Fibroblast of peridontal ligament (primary cell): Measurements from ENCODE around the gene RFX3.

Experiments used
- DNase-seq: peaks from one replicate; pipeline ENCODE4 v3.0.0-alpha.2; 2010; ENCODE audit errors: extremely low read depth

RFX3 gene

GRCh38 chr9:3477236-3477834, 48.5 kb downstream of the RFX3 start:
- DNase-seq = no peak

- DNase-seq = no peak
These were observed 50.3 kb downstream of the RFX3 start for GRCh38 chr9:3475300-3476020.

DNA sequence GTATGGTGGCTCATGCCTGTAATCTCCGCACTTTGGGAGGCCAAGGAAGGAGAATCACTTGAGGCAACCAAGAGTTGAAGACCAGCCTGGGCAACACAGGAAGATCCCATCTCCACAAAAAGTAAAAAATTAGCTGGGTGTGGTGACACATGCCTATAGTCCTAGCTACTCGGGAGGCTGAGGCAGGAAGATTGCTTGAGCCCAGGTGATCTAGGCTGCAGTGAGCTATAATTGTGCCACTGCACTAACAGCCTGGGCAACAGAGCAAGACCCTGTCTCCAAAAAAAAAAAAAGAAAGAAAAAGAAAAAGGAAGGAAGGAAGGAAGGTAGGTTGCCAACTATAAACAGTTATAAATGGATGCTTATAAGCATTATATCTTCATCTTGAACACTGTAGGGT, 51.0 kb downstream of the RFX3 start:
- DNase-seq = no peak

GRCh38 chr9:3473405-3473804, 52.4 kb downstream of the RFX3 start:
- DNase-seq = no peak

DNA sequence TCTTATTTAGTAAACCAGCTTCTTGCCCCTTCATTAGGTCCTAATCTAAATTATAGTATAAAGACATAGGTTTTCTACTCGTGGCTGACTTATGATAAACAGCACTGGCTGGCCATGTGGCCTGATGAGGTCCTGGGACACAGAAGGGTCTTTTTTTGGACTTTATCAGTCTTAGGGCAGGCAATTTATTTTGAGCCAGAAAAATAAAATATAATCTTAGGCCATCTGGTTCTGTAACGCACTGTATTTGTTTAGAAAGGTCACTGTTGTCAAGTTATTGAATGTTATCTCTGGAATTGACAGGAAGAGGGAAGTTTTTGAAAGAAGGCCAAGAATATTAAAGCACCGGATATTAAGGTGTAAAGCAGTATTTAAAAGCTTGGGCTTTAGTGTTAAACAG, 53.9 kb downstream of the RFX3 start:
- DNase-seq = no peak

- peak; percentile 43 for DNase-seq
These were observed 57.2 kb downstream of the RFX3 start for GRCh38 chr9:3468421-3469205.

DNA sequence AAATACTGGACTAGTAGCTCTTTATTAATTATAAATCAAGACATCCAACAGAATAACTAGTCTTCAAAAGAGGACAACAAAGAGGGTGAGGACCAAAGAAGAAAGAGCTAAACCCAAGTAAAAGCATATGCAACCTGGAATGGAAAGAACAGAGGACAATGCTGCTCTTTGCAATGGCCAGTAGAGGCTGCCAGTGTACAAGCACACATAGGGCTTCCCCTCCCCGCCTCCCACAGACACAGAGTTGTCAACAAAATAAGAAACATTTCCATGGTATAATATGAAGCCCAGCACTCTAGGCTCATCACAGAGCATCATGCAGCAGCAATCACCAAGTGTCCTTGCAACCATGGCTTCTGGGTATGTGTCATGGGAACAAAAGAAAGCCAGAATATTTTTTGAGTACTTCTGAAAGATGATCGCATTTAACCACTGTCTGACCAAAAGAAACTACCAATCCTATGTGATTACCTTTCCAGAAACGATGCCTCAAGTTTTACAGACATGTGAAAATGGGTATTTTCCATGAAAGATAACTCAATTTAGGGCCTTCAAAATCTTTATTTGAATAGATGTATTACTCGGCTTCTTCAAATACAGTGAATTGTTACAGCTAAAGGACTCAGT, 58.1 kb downstream of the RFX3 start:
- peak; percentile 75 for DNase-seq

DNA sequence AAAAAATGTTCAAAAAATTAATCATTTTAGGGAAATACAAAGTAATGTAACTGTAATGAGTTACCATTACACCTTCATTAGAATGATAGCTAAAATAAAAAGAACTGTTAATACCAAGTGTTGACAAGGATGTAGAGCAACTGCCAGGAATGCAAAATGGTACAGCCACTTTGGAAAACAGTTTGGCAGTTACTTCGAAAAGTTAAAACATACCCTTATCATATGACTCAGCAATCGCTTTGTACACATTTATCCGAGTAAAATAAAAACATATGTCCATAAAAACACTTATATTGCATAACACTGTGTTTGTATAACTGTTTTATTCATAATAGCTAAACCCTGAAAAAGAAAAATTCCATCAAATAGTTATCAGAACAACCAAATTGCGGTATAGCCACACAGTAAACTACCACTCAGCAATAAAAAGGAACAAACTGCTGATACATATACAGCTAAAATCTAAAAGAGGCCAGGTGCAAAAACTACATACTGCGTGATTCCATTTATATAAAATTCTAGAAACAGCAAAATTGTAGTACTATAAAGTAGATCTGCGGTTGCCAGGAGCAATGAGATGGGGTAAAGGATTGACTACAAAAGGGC, 61.7 kb downstream of the RFX3 start:
- DNase-seq = peak; percentile 76

DNA sequence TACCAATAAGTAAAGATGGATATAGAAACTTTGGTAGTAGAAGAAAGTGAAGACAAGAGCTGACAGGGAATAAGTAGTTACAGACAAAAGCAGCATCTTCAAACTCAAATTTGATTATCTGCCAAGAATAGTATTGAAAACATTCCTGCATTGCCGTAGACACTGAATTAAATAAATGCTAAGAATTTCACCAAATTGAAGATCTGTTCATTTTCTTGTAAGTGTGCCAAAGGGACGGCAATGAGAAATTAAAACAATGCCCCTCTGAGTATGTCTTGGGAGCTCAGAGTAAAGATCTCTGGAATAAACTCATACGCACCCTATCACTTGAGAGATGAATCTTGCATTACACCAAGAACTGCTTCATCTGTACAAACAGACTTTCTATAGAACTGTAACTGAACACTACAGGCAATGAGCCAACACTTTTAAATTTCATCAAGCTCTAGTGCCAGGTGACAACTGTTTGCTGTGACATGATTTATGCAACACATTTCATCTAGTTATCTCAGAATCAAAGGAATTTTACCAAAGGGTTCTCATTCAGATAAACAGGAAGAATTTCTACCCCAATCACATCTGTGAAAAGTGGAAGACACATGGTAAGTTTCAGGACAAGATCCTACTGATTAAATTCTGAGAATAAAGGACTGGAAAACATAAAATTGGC, 66.9 kb downstream of the RFX3 start:
- no peak for DNase-seq

DNA sequence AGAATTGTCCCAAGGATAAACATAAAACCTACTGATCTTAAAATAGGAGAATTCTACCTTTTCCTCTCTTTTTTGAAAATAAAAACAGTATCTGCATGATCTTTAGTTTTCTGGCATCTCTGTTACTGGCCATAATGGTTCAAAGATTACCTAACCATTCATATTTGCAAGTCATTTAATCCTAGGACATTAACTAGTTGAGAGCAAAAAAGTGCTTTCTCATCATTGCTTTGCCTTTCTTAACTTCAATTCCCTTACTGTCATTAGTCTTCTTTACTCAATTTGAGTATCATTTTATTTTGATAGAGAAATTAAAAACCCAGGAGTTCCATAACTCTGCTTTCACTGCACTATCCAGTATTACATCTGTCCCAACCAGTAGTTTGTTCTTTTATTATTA, 68.6 kb downstream of the RFX3 start:
- DNase-seq = no peak

- no peak for DNase-seq
These were observed 70.1 kb downstream of the RFX3 start for GRCh38 chr9:3455717-3456116.

GRCh38 chr9:3455094-3455493, 70.7 kb downstream of the RFX3 start:
- no peak for DNase-seq

GRCh38 chr9:3451956-3452355, 73.8 kb downstream of the RFX3 start:
- no peak for DNase-seq

DNA sequence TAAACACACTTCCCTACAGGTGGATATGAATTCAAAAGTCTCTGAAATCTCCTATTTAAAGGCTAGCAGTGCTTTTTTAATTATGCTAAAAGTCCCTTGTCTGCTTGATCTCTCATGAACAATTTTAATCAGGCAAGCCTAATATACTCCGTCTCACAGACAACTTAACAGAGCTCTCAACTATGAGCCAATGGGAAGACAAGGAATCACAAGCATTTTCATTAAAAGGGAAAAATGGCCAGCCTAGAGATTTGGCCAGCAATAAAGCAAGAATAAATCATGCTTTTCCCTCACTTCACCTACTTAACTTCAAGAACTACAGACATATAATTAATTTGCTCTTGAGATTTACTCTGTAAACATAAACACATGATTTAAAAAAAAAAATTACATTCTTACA, 78.0 kb downstream of the RFX3 start:
- no peak for DNase-seq

DNA sequence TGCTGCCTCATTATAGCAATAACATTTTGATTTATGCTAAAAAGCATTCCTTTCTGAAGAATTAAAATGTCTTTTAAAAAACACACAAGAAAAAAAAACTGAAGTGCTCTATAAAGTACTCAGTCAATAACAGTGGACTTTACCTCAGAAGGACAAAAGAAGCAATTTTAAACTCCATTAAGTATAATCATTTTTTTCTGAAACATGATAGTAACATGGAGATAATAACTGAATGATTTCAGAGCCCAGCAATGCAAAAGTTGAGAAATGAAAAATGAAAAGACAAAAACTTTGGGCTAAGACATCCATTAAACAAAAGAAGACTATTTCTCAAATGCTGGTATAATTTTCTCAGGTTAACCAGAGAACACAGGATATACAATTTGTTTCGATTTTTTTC, 78.7 kb downstream of the RFX3 start:
- no peak for DNase-seq

- DNase-seq = no peak
These were observed 79.5 kb downstream of the RFX3 start for GRCh38 chr9:3446313-3446712.

DNA sequence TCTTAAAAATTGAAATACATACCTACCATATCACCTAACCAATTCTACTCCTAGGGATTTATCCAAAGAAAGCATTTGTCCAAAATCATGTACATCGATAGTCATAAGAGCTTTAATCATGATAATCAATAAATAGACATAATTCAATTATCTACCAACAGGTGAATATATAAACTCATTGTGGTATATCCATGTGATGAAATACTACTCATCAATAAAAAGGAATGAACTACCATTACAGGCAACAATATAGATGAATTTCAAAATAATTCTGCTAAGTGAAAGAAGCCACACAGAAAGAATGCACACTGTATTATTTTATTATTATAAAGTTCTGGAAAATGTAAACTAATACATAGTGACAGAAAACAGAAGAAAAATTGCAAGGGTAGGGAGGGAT, 81.8 kb downstream of the RFX3 start:
- no peak for DNase-seq

- DNase-seq = peak; percentile 81
These were observed 84.5 kb downstream of the RFX3 start for GRCh38 chr9:3441197-3441816.

GRCh38 chr9:3436629-3437420, 89.0 kb downstream of the RFX3 start:
- DNase-seq = peak; percentile 23

DNA sequence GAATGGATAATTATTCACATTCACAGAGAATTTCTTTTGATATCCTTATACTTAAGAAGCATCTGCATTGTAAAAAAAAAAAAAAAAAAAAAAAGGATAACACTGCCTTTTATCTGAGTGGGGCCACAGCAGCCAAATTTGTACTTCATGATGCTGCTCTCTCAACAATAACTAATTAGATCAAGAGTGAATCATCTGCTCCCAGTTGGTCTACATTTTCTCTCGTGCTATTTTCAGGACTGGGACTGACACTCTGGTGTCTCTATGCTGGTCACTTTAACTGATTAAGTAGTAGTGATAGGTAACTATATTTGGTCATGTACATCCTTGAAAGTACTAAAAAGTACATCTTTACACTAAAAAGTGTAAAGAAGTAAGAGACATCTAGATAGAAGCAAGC, 90.1 kb downstream of the RFX3 start:
- DNase-seq = no peak
